Eye (tissue), 1 donor: ENCODE measurements around the gene UMAD1.

Experiments used
- DNase-seq: peaks from one replicate; pipeline ENCODE4 v3.0.0-alpha.2; 2015

UMAD1 gene

DNA sequence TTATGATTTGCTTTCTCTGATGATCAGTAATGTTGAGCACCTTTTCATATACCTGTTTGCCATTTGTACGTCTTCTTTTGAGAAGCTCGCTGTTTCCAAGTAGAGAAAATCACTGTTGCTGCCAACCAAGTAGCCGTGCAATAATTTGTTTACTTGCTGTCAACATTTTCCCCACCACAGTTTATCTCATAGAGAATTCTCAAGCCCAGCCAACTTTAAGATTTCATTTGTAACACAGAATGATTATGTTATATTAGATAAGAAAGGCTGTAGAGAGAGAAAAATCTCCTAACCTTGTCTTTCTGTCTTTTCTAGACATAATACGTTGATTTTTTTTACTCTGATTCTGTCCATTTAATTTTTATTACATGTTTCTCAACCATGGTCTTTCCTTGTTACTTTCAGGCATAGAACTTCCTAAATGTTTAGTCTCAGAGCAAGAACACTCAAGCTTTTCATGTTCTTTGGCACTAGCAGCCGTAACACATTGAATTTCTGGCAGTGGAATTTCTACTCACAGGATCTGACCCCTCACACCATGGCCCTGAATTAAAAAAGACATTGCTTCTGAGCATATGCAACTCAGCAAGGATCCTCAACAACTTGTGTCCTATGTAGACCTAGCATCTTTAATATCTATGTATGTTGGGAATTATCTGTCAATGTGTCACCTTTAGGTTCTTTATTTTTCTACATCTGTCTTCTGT lies 54.7 kb downstream of the UMAD1 start:
- no peak for DNase-seq

DNA sequence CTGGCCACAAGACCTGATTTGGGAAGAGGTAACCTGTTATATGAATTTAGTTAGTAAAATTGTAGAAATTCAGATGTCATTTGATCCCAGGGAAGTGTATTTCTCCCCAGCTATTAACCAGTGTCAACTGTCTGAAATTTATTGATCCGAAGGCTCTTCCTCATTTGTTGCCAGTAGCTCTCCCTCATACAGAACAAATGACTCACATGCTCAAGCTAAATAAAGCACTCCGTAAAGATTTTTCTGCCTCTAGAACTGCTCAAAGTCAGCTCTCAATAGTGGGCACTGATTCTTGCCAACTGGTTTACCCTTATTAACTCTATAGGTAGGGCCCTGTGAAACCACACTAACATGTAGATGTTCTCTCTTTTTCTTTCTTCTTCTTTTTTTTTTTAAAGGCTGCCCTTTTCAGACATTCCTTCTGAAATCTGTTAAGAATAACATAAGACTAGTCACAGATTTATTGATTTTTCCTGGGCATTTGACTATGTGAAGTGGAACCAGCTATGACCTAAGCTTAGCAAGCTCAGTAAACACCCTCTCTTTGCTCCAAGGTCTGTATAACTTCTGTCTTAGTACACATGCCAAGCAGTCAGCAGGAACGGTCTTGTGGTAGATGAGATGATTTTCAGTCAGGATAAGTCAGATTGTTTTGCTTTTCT lies 56.0 kb downstream of the UMAD1 start:
- DNase-seq, result no peak

GRCh38 chr7:7698930-7699329 lies 58.4 kb downstream of the UMAD1 start:
- DNase-seq, result no peak

DNA sequence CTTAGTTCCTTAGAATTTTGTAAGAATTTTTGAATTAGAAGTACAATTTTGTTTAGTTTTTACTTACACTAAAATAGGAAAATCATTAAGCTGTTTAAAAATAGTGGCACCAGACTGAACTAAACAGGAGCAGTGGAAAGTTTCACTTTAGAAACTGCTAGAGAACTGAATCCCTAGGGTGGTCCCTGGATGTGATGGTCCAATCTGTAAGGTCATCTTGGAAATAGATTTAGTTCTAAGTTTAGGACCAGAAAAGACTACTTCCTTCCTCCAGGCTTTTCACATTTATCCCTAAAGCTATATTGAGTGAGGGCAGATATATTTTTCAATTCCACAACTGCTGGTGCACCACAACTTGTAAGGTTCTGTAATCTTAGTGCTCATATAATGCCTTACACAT lies 58.8 kb downstream of the UMAD1 start:
- no peak for DNase-seq

DNA sequence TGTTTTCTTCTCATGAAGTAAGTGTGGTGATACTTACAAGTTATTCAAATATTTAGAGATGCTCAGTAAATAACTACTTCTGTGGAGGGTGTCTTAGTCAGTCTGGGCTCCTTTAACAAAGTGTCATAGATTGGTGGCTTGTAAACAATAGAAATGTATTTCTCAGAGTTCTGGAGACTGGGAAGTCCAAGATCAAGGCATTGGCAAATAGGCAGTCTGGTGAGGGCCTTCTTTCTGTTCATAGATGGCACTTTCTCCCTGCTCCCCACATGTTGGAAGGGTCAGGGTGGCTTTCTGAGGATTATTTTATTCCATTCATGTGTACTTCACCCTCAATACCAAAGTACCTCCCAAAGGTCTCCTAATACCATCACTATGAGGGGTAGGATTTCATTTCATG lies 59.4 kb downstream of the UMAD1 start:
- no peak for DNase-seq

DNA sequence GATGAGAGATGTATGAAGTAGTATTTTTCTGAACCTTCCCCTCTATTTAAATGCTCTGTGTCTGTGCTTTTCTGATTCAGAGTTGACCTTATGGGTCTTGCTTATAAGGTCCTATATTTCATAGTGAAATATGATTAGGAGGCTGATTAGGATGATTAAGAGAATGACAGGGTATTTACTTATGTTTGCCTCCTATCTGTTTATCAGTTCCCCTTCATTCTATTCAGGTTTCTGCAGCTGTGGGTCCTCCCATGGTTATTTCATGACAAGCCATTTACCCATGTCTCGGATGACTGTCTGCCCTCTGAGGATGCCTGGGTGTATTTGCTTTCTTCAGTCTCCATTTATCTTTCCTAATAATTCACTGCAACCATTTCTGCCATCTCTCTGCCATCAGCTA lies 61.0 kb downstream of the UMAD1 start:
- DNase-seq, result no peak

- no peak for DNase-seq
Observed at GRCh38 chr7:7702826-7703225, 62.3 kb downstream of the UMAD1 start.

DNA sequence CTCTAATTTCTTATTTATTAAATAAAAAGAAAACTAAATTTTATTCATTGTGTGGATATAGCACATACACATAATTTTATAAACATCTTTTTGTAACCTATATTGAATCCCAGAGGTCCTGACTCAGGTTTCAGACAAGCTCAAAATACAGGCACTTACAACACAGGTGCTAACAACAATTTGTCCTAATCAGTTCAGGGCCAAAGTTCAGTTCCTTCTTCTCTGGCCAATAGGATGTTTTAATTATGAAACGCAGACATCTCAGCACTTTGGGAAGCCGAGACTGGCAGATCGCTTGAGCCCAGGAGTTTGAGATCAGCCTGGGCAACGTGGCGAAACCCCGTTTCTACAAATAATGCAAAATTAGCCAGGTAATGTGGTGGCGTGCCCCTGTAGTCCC lies 62.9 kb downstream of the UMAD1 start:
- DNase-seq, result no peak

DNA sequence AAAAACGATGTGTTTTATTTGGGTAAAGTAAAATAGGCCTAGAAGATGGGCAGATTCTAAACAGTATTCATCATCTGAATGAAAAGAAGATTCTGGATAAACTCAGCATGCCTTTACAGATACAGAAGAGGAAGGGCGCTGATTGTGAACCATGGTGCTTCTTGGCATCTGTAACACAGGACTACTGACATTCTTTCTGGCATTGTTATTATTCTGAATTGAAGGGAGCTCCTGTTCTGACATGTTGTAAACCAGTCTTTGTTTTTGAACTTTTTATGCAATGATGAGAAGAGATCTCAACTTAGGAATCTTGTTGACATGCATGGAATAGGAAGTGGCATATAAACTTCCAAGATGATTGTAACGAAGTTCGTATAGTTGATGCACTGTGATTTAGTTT lies 64.3 kb downstream of the UMAD1 start:
- no peak for DNase-seq

GRCh38 chr7:7705318-7705717 lies 64.8 kb downstream of the UMAD1 start:
- no peak for DNase-seq

DNA sequence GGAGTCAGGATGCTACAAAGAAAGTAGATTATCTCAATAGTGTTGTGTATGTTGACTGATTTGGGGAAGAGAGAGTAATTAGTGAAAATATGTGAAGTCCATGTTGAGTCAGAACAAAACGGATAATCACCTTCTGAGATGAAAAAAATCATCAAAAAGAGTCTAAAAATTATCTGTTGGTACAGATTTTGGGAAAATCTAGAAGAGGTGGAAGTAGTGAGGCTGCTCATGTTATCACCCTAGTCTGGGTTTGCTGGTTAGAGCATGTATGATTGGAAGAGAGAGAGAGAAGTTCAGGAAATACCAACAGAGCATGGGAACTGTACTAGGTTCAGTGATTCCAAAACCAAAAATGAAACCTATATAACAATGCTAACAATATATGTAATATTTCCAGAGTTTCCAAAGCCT lies 65.6 kb downstream of the UMAD1 start:
- no peak for DNase-seq

DNA sequence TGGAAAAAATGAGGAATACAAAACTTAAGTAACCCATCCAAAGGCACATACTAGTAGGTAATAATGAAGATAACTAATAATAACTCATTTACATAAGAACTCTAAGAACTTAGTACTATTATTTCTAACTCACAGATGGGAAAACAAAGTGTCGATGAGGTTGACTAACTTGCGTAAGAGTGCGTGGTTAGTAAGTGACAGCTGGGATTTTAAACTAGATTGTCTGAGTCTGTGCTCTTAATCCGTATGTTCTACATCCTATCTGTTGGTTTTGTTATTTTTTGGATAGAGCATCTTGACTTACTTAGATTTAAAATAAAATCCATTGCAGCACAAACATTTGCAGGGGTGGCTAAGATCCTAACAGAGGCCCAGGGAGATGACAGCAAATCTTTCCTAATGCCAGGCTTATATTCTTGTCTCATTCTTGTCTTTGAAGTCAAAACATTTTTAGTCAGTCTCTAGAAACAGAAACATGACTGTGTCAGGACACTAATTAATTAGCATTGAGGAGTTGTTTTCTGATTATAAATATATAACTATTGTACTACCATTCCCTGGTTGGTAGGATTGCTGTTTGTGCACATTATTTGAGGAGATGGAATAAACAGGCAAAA lies 66.1 kb downstream of the UMAD1 start:
- no peak for DNase-seq

- no peak for DNase-seq
Observed at GRCh38 chr7:7707246-7707645, 66.7 kb downstream of the UMAD1 start.

DNA sequence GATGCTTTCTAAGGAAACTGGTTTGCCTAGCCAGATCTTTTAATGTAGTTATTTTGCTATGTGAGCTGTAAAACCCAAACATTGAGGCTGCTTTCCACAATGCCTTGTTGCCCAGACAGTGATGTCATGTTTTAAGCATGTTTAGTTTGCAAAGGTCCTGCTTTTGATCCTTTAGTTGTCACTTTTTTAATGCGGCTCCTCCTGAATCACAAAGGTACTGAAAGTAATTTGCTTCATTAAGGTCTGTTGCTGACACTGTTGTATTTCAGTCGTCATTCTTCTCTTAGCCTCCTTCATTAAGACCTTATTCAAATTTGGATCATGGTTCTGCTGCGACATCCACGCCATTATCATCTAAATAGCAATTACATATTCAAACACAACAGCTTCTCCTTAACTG lies 67.3 kb downstream of the UMAD1 start:
- peak; percentile 58 for DNase-seq

DNA sequence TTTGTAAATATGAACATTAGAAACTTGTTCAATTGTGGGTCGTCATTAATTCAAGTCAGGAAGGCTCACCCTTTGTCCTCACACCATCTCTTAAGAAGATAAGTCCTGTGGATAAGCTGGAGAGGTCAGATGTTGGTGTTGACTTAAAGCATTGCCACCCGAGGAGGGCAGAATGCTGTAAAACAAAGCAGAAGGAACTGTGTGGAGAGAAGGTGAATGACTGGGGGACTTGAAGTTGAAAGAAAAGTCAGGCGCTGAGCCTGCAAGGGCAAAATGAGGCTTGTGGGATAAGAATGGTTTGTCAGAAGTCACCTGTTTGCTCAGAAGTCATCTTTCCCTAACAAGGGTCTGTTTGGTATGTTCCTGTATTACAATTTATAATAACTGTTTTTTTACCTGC lies 68.7 kb downstream of the UMAD1 start:
- DNase-seq, result no peak

GRCh38 chr7:7710469-7710868 lies 69.9 kb downstream of the UMAD1 start:
- DNase-seq, result no peak

DNA sequence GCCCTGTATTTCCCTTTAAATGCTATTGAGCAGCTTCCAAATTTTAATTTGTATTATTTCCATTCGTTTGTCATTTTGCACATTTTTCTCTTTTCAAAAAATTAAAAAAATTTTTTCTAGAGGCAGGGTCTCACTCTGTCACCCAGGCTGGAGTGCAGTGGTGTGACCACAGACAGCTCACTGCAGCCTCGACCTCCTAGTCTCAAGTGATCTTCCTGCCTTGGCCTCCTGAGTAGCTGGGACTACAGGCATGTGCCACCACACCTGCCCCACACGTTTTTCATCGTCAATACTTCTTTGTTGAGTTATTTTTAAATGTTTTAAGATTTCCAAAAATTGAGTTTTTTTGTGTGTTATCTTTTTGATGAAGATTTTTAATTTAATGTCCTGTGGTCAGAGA lies 73.2 kb downstream of the UMAD1 start:
- DNase-seq, result no peak

DNA sequence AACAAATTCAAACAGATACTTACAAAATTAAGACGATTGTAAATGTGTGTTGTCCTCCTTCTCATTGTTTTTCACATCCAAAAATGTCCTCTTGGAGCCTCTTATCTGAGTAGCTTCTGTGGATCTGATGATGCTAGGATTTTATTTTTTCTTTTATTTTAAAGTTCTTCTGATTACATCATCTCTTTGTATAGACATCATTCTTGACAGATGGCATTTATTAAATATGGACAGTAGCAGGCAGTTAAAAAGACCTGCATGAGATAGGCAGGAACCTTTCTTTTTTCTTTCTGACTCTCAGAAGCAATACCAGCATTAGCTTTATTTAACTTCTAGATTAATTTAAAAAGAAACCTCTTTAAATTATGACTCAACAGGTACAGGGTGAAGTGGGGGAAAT lies 77.9 kb downstream of the UMAD1 start, which contains the start of gene RPA3:
RPA3 (minus strand) TSS at position 116 of the 400 bp plus-strand sequence. CDS start 78,189 bp downstream, outside the sequence.
- DNase-seq, result no peak

GRCh38 chr7:7719236-7719635 lies 78.7 kb downstream of the UMAD1 start:
- peak; percentile 63 for DNase-seq

DNA sequence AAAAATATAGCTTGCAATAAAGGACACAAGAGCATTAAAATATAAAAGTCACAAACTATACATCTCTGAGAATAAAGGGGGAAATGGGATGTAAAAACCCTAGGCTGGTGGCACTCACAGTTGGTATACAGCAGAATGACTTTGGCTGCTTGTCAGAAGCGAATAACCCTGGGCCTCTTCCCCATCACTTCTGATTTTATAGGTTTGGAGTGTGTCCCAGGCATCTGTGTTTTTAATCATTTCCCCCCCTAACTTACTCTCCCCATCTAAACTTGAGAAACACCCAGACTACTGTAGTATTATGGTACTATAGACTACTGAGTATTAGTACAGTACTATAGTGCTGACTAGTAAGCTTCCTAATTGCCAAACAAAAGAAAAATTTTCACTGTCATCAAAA lies 79.6 kb downstream of the UMAD1 start:
- DNase-seq, result no peak

DNA sequence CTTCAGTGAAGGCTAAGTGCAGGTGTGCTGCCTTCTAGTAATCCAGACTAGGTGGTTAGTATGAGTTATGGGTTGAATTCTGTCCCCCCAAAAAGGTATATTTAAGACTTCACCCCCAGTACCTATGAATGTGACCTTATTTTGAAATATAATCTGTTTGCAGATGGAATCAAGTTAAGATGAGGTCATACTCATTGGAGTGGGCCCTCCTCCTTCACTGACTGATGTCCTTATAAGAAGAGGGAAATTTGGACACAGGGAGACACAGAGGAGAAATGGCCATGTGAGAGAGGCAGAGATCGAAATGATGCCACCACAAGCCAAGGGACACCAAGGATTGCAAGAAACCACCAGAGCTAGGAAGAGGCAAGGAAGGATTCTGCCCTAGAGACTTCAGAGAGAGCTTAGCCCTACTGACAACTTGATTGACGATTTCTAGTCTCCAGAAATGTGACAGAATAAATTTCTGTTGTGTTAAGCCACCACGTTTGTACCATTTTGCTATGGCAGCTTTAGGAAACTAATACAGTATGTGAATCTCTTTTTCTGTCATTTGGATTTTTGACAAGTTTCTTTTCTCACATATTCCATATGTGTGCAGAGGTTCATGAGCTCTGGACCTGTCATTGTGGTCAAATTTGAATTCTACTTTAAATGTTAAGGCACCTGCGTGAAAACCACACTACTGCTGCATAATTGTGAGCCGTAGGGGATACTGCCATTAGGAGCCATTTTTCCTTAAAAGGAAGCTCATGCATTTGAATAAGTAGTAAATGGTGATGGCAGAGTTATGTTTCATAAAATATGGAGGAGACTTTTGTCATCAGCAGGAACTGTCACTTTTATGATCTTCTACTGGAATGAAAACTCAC lies 80.4 kb downstream of the UMAD1 start:
- DNase-seq, result no peak

DNA sequence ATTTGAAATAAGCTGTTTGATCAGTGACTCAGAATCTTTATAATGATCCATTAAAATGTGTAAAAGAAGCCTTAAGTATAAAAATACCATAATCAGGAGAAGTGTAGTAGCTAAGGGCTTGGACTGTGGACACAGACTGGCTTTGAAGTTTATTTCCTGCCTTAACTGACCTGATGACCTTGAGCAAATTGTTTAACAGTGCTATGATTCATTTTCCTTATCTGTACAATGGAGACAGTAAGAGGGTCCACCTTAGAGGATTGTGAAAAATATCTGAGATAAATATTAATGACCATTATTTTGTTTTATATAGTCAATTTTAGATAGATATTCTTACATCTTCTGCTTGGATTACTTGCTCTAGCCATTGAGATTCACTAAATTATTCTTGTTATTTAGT lies 91.2 kb downstream of the UMAD1 start:
- DNase-seq, result no peak

- peak; percentile 44 for DNase-seq
Observed at GRCh38 chr7:7732621-7733281, 92.2 kb downstream of the UMAD1 start.
